MM.1S (cell line): Measurements from ENCODE around the gene RNU6-1.

Experiments
- EZH2 ChIP-seq: fragments of 300-600 bp; sonication (generic); optimal IDR thresholded peaks from 2 replicates; pipeline ENCODE3; 2017; ENCODE audit warnings: low read depth, mild to moderate bottlenecking, antibody characterized with exemption, low read length, mixed read lengths
- EZH2phosphoT487 ChIP-seq: fragments of 300-600 bp; sonication (generic); IDR thresholded peaks from 2 replicates; pipeline ENCODE4 v1.6.1; 2018; ENCODE audit warnings: antibody characterized with exemption, low read length
- TF ChIP-seq, protein P1 (sequence below): fragments of 300-600 bp; sonication (generic); IDR thresholded peaks from 2 replicates; pipeline ENCODE4 v1.5.1; 2016; ENCODE audit warnings: antibody characterized with exemption, low read length, mixed read lengths

DNA sequence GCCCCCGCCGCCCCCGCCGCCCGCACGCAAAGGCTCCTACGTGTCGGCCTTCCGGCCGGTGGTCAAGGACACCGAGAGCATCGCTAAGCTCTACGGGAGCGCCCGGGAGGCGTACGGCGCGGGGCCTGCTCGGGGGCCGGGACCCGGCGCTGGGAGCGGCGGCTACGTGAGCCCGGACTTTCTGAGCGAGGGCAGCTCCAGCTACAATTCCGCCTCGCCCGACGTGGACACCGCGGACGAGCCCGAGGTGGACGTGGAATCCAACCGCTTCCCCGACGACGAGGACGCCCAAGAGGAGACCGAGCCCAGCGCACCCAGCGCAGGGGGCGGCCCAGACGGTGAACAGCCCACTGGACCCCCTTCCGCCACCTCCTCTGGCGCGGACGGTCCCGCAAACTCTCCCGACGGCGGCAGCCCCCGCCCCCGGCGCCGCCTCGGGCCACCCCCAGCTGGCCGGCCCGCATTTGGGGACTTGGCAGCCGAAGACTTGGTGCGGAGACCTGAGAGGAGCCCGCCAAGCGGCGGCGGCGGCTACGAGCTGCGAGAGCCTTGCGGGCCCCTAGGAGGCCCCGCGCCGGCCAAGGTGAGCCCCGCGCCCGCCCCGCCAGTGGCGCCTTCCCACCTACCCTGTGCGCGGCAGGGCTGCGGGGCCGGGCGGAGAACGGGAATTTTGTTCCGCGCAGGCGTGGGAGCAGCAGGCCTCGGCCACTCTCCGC lies 12.1 kb downstream of the RNU6-1 start:
- TF ChIP-seq, protein P1, sequence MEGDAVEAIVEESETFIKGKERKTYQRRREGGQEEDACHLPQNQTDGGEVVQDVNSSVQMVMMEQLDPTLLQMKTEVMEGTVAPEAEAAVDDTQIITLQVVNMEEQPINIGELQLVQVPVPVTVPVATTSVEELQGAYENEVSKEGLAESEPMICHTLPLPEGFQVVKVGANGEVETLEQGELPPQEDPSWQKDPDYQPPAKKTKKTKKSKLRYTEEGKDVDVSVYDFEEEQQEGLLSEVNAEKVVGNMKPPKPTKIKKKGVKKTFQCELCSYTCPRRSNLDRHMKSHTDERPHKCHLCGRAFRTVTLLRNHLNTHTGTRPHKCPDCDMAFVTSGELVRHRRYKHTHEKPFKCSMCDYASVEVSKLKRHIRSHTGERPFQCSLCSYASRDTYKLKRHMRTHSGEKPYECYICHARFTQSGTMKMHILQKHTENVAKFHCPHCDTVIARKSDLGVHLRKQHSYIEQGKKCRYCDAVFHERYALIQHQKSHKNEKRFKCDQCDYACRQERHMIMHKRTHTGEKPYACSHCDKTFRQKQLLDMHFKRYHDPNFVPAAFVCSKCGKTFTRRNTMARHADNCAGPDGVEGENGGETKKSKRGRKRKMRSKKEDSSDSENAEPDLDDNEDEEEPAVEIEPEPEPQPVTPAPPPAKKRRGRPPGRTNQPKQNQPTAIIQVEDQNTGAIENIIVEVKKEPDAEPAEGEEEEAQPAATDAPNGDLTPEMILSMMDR: no peak
- TF ChIP-seq EZH2: no peak
- no peak for TF ChIP-seq EZH2phosphoT487
